ENCODE results near the gene PPP2R2B. TPM values are rescaled to one million over a fixed set of nuclear protein-coding genes. Genes with fewer than 3 reads are reported as not detected.

The PPP2R2B gene
- total RNA-seq, 2 donors from 2014 or later, result 9.5 to 29.8 TPM

- ATAC-seq (ENCODE audit: insufficient number of reproducible peaks, low FRiP score, low read depth) (no peak), DNase-seq (ENCODE audit: low spot score) (no peak)
- no peak overlapping the region for H3K4me3 ChIP-seq
- H3K4me1 ChIP-seq (ENCODE audit: control insufficient read depth in 1 of 2, low read depth in 2 of 2), result peaks cover 11 to 33% of the 10 kb centered on the region in 2 donors
- no peak overlapping the region for H3K27ac ChIP-seq
- H3K27me3 ChIP-seq (replicated peaks; ENCODE audit: insufficient read depth), result no peaks in the 10 kb centered on the region
- no peak for TF ChIP-seq CTCF (IDR thresholded peaks at IDR 0.05)
- H3K36me3 ChIP-seq, result no peaks in the 10 kb centered on the region
- H3K9me3 ChIP-seq, result no peaks in the 10 kb centered on the region
These were observed 206.8 kb downstream of the PPP2R2B start for GRCh38 chr5:146671561-146672295.

- H3K36me3 ChIP-seq, result no peaks in the 10 kb centered on the region
- no peaks in the 10 kb centered on the region for H3K27me3 ChIP-seq (replicated peaks; ENCODE audit: insufficient read depth)
- peaks cover 11 to 38% of the 10 kb centered on the region in 2 donors for H3K4me1 ChIP-seq (ENCODE audit: control insufficient read depth in 1 of 2, low read depth in 2 of 2)
- H3K4me3 ChIP-seq, result no peak overlapping the region
- DNase-seq (ENCODE audit: low spot score) (no peak), ATAC-seq (ENCODE audit: insufficient number of reproducible peaks, low FRiP score, low read depth) (no peak)
- no peaks in the 10 kb centered on the region for H3K9me3 ChIP-seq
- H3K27ac ChIP-seq, result no peak overlapping the region
- TF ChIP-seq CTCF (IDR thresholded peaks at IDR 0.05), result no peak
These were observed 208.9 kb downstream of the PPP2R2B start for GRCh38 chr5:146669656-146670055.

GRCh38 chr5:146667633-146668272, 210.8 kb downstream of the PPP2R2B start:
- H3K27ac ChIP-seq, result peak overlapping the region; percentile 71 to 82
- ATAC-seq (ENCODE audit: insufficient number of reproducible peaks, low FRiP score, low read depth) (peak; percentile 96), DNase-seq (ENCODE audit: low spot score) (no peak)
- H3K4me1 ChIP-seq (ENCODE audit: control insufficient read depth in 1 of 2, low read depth in 2 of 2), result peaks cover 4 to 26% of the 10 kb centered on the region in 2 donors
- TF ChIP-seq CTCF (IDR thresholded peaks at IDR 0.05), result no peak
- no peak overlapping the region for H3K4me3 ChIP-seq
- no peaks in the 10 kb centered on the region for H3K9me3 ChIP-seq
- no peaks in the 10 kb centered on the region for H3K36me3 ChIP-seq
- H3K27me3 ChIP-seq (replicated peaks; ENCODE audit: insufficient read depth), result no peaks in the 10 kb centered on the region

GRCh38 chr5:146662229-146662628, 216.3 kb downstream of the PPP2R2B start:
- Histone ChIP-seq H3K9me3 (no peaks in the 10 kb centered on the region), H3K4me1 (ENCODE audit: control insufficient read depth in 1 of 2, low read depth in 2 of 2) (peaks cover 0 to 10% of the 10 kb centered on the region in 2 donors), H3K27ac (no peak overlapping the region), H3K27me3 (replicated peaks; ENCODE audit: insufficient read depth) (no peaks in the 10 kb centered on the region), H3K4me3 (no peak overlapping the region), H3K36me3 (no peaks in the 10 kb centered on the region)
- no peak for DNase-seq (ENCODE audit: low spot score)
- ATAC-seq (ENCODE audit: insufficient number of reproducible peaks, low FRiP score, low read depth), result no peak
- TF ChIP-seq CTCF (IDR thresholded peaks at IDR 0.05), result peak; percentile 61

- no peak for TF ChIP-seq CTCF (IDR thresholded peaks at IDR 0.05)
These were observed 218.1 kb downstream of the PPP2R2B start for GRCh38 chr5:146660376-146660960.

More at GRCh38 chr5:146660376-146660960, 218.1 kb downstream of the PPP2R2B start:
- Histone ChIP-seq H3K27ac (no peak overlapping the region), H3K9me3 (no peaks in the 10 kb centered on the region), H3K36me3 (no peaks in the 10 kb centered on the region), H3K4me1 (ENCODE audit: control insufficient read depth in 1 of 2, low read depth in 2 of 2) (no peaks in the 10 kb centered on the region), H3K4me3 (no peak overlapping the region), H3K27me3 (replicated peaks; ENCODE audit: insufficient read depth) (no peaks in the 10 kb centered on the region)
- no peak for DNase-seq (ENCODE audit: low spot score)
- ATAC-seq (ENCODE audit: insufficient number of reproducible peaks, low FRiP score, low read depth), result no peak

All from thoracic aorta (tissue), 2 donors.